ENCODE results near the gene ANO4.
"Not testable (repeated sequence)": the region's sequence is repeated elsewhere in the genome, so short reads cannot be mapped to it uniquely, and the experiment has no call there.

ANO4 gene

DNA sequence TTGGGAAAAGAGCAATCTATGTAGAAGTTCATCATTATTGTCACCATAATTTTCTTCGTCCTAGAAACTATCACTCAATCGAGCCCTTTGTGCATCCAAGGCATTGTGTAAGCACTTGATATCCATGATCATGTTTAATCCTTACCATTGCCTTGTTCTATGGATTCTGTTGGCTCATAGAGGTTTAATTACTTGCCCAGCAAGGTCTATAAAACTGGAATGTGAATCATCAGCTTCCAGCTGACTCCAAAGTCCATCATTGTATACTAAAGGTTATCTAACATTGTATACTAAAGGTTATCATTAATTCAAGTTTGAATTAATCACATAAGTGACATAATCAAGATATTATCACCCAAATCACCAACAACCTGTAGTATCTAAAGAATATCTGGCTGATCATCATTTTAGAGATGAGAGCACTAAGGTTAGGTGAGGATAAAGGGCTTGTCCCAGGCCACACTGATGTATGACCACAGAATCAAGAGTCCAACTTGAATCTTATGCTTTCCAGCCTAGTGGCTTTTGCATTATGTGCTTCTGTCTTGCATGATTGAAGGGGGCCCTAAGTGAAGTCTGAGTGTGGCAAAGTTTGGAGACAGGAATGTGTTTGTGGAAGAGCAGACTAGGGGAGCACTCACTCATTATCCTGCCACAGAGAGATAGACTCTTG, 188.1 kb downstream of the ANO4 start:
- TF ChIP-seq, protein P1, sequence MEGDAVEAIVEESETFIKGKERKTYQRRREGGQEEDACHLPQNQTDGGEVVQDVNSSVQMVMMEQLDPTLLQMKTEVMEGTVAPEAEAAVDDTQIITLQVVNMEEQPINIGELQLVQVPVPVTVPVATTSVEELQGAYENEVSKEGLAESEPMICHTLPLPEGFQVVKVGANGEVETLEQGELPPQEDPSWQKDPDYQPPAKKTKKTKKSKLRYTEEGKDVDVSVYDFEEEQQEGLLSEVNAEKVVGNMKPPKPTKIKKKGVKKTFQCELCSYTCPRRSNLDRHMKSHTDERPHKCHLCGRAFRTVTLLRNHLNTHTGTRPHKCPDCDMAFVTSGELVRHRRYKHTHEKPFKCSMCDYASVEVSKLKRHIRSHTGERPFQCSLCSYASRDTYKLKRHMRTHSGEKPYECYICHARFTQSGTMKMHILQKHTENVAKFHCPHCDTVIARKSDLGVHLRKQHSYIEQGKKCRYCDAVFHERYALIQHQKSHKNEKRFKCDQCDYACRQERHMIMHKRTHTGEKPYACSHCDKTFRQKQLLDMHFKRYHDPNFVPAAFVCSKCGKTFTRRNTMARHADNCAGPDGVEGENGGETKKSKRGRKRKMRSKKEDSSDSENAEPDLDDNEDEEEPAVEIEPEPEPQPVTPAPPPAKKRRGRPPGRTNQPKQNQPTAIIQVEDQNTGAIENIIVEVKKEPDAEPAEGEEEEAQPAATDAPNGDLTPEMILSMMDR (IDR thresholded peaks at IDR 0.05; ENCODE audit: low read depth, low read length): no peak
- Histone ChIP-seq H3K36me3 (no peaks in the 10 kb centered on the region), H3K4me3 (ENCODE audit: low read depth, low read length) (no peak overlapping the region), H3K27me3 (no peaks in the 10 kb centered on the region), H3K4me1 (no peaks in the 10 kb centered on the region), H3K9me3 (no peaks in the 10 kb centered on the region)
- no peak for DNase-seq

- H3K4me3 ChIP-seq (ENCODE audit: low read depth, low read length): no peak overlapping the region
- no peaks in the 10 kb centered on the region for H3K36me3 ChIP-seq
- TF ChIP-seq, protein P1 (IDR thresholded peaks at IDR 0.05; ENCODE audit: low read depth, low read length): no peak
- H3K27me3 ChIP-seq: no peaks in the 10 kb centered on the region
- DNase-seq: no peak
- no peaks in the 10 kb centered on the region for H3K9me3 ChIP-seq
- H3K4me1 ChIP-seq: no peaks in the 10 kb centered on the region
Observed at GRCh38 chr12:100984796-100985195, 190.2 kb downstream of the ANO4 start.

DNA sequence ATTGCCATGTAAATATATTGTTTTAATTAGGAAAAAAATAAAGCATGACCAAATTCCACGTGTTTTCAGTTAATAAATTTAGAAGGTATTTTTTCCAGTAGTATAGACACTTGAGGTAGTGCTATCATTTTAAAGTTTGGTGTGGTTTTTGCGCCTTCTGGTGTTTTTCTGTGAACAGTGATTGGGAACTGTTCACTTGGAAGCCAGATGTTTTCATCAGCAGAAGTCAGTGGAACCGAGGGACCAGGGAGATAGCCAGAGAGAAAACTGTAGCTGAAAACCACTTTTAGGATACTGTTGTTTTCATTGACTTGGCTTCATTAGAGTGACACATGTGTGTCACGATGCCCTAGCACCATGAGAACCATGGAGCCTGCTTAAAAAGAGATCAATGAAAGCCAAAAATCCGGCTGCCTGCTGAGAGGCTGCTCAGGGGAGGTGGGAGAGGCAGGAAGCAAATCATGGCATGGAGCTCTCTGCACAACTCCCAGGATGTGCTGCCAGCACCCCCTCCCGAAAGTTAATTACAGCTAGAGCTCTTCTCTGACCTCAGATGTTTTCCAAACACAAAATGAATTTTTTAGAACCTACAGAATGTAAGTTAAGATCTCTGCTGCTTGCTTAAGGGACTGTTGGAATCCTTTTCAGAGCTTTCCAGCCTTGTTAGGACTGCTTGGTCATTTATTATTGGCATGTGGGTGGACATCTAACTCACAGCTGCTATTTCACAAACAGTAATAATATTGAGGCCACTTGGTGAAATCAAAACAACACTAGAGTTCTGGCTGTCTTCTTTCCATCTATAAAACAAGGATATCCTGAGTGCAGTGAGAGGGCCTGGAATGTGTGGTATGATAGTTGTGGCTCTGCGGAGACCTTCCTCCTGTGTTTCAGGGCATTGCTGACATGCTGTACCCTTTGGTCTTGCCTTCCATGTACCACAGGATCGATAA, 192.3 kb downstream of the ANO4 start:
- Histone ChIP-seq H3K4me3 (ENCODE audit: low read depth, low read length) (no peak overlapping the region), H3K4me1 (no peaks in the 10 kb centered on the region), H3K36me3 (no peaks in the 10 kb centered on the region), H3K27me3 (no peaks in the 10 kb centered on the region), H3K9me3 (no peaks in the 10 kb centered on the region)
- no peak for DNase-seq
- TF ChIP-seq, protein P1 (IDR thresholded peaks at IDR 0.05; ENCODE audit: low read depth, low read length): no peak

DNA sequence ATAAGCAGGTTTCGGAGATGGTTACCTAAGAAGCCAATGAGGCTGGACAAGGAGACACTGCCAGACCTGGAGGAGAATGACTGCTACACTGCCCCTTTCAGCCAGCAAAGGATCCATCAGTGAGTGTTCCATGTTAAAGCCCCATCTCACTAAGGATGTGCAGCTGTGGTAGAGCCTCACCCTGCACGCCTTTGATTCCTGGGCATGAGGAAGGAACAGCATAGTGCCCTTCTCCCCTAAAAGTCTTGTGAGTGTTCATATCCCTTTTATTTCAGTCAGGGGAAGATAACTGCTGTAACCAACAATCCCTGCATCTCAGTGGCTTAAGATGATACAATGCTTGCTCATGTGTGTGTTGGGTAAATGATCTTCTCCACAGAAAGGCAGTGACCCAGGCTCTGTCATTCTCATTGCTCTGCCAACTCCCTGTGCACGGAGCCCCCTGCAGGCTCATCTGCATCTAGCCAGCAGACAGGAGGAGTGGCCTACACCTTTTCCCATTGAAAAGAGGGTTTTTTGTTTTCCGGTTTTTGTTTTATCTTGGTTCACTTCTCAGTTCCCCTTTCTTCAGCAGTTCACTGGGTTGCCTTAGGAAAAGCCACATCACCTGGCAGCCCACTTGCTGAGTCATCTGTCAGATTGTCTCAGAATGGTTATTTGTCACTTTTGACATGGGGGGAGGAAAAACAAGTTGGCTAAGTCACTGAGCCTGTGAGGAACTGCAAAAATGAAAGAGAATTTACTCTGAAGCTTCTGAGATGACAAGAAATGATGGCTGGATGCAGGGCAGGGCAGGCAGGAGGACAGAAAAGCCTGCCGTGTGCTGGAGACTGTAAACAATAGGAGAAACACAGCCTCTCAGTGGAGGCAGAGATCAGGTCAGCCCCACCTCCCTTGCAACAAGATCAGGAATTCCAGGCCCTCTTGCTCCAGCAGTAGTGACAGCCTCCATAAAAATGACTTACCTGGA, 193.3 kb downstream of the ANO4 start:
- TF ChIP-seq, protein P1 (IDR thresholded peaks at IDR 0.05; ENCODE audit: low read depth, low read length): no peak
- H3K4me1 ChIP-seq: no peaks in the 10 kb centered on the region
- H3K36me3 ChIP-seq: no peaks in the 10 kb centered on the region
- no peaks in the 10 kb centered on the region for H3K27me3 ChIP-seq
- no peaks in the 10 kb centered on the region for H3K9me3 ChIP-seq
- DNase-seq: peak; percentile 10
- no peak overlapping the region for H3K4me3 ChIP-seq (ENCODE audit: low read depth, low read length)

GRCh38 chr12:100989509-100989908, 194.9 kb downstream of the ANO4 start:
- not testable (repeated sequence) for H3K4me1 ChIP-seq; DNase-seq; H3K27me3 ChIP-seq; H3K9me3 ChIP-seq; H3K36me3 ChIP-seq; H3K4me3 ChIP-seq (ENCODE audit: low read depth, low read length)

DNA sequence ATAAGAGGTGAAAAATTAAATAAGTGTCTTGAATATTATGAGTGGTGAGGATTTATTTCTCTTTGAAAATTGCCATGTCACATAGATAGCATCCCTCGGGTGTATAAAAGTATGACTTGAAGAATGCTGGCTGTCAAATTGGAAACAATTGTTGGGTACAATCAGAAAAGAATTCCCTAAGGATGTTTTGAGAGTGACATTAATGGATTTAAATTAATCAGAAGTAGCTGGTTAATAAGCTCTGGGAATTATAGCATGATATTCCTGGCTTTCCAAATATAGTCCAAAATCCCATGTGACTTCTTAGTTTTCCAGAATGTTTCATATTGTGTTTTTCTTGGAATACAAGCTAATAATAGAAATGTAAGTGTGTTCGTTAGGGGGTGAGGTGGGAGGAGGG, 196.5 kb downstream of the ANO4 start:
- H3K4me1 ChIP-seq: no peaks in the 10 kb centered on the region
- no peaks in the 10 kb centered on the region for H3K27me3 ChIP-seq
- DNase-seq: no peak
- no peaks in the 10 kb centered on the region for H3K9me3 ChIP-seq
- no peaks in the 10 kb centered on the region for H3K36me3 ChIP-seq
- H3K4me3 ChIP-seq (ENCODE audit: low read depth, low read length): no peak overlapping the region
- TF ChIP-seq, protein P1 (IDR thresholded peaks at IDR 0.05; ENCODE audit: low read depth, low read length): no peak

Data from BE2C (cell line).